BLaER1 treated with 17β-estradiol and CSF1 and Interleukin-3, amounts not matched to agents 10 nM and 100 nM (cell line): Measurements from ENCODE around the gene GALNT15.

Experiments used
- H3K27ac ChIP-seq, 11 experiments: shearing (Covaris generic); formaldehyde crosslinking; 2 replicates each; pipeline ENCODE4 v1.8.1; 2022
- H3K27me3 ChIP-seq, 11 experiments: shearing (Covaris generic); formaldehyde crosslinking; 2 replicates each; pipeline ENCODE4 v1.8.1; 2022
- H3K36me3 ChIP-seq, 11 experiments: shearing (Covaris generic); formaldehyde crosslinking; 2 replicates each; pipeline ENCODE4 v1.8.1; 2022
- H3K4me1 ChIP-seq, 10 experiments: shearing (Covaris generic); formaldehyde crosslinking; 2 replicates each; pipeline ENCODE4 v1.8.1; 2022
- H3K4me2 ChIP-seq, 11 experiments: shearing (Covaris generic); formaldehyde crosslinking; 2 replicates each; pipeline ENCODE4 v1.8.1; 2022
- H3K4me3 ChIP-seq, 10 experiments: shearing (Covaris generic); formaldehyde crosslinking; 2 replicates each; pipeline ENCODE4 v1.8.1; 2022
- H3K9ac ChIP-seq, 11 experiments: shearing (Covaris generic); formaldehyde crosslinking; 2 replicates each; pipeline ENCODE4 v1.8.1; 2022
- H3K9me3 ChIP-seq, 11 experiments: shearing (Covaris generic); formaldehyde crosslinking; replicated peaks in 1 of 11; 2 replicates each; pipeline ENCODE4 v1.8.1; 2022
- H4K20me1 ChIP-seq, 11 experiments: shearing (Covaris generic); formaldehyde crosslinking; 2 replicates each; pipeline ENCODE4 v1.8.1; 2022
- Cebpa-rat ChIP-seq, 11 experiments: shearing (Covaris generic); IDR thresholded peaks; 2 replicates each; pipeline ENCODE4 v1.8.1; 2022

GALNT15 gene

DNA sequence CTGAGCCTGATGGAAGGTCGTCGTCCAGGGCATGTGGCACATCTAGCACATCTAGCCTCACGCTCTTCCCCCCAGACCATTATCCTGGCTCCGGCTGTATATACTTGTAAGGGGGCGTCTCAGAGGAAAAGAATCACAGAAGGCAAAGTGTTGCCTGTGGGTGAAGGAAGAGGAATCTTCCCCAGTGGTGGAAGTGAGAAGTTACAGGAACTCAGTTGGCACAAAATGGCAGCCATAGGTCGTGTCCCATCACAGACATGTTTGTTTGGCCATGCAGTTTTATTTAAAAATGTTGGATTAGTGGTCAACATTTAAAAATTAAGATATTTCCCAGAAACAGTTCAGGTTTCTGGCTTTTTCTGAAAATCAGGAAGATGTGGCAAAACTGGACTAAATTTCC lies 13.6 kb downstream of the GALNT15 start:
- H3K9me3 ChIP-seq, result 0 out of 22 replicates have a peak, but pooled peaks cover 0 to 7% (median 0%) of the 10 kb centered on the region in 11 experiments
- H3K4me3 ChIP-seq, result no peak overlapping the region
- H3K9ac ChIP-seq, result no peak overlapping the region
- H3K4me2 ChIP-seq, result no peak overlapping the region
- no peaks in the 10 kb centered on the region for H3K36me3 ChIP-seq
- H4K20me1 ChIP-seq, result no peaks in the 10 kb centered on the region
- no peak overlapping the region for H3K27ac ChIP-seq
- no peaks in the 10 kb centered on the region for H3K27me3 ChIP-seq
- no peak for TF ChIP-seq Cebpa-rat (IDR thresholded peaks at IDR 0.05)
- no peaks in the 10 kb centered on the region for H3K4me1 ChIP-seq

DNA sequence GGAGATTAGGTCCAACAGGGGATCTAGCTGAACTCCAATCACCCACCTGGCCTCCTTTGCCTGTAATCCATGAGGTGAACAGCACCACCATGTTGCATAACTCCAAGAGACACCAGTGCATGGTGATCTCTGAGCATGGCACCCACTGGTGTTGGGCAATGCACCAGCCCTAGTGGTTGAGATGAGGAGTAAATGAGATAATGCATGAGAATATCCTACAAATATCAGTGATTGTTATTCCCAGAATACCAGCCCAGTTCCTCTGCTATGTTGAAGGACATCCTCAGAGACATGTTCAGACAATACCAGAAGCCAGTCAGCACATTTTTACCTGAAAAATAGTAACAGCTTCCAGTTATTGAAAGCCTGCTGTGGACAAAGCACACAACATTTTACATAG lies 14.7 kb downstream of the GALNT15 start:
- Histone ChIP-seq H3K4me3 (no peak overlapping the region), H3K27ac (no peak overlapping the region), H3K27me3 (no peaks in the 10 kb centered on the region), H3K9ac (no peak overlapping the region), H3K4me2 (no peak overlapping the region), H4K20me1 (no peaks in the 10 kb centered on the region), H3K36me3 (no peaks in the 10 kb centered on the region), H3K9me3 (0 out of 22 replicates have a peak, but pooled peaks cover 0 to 7% (median 0%) of the 10 kb centered on the region in 11 experiments), H3K4me1 (no peaks in the 10 kb centered on the region)
- no peak for TF ChIP-seq Cebpa-rat (IDR thresholded peaks at IDR 0.05)

DNA sequence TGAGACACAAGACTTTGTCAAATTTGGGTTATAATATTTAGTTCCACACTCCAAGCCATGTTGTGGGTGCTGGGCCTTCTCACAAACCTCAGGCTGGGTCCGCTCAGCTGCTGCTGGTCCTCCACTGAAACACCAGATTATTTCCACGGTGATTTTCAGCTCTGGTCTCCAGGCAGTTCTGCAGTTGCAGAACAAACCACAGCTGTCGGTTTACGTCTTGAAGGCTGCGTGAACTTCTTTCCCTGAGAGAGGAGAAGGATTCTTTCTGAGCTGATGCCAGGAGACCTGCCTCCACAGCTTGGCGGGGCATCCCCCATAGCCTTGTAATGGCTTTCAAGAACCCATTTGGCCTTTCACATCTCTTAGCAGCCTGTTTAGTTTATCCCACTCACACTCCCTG lies 16.2 kb downstream of the GALNT15 start:
- Histone ChIP-seq H3K36me3 (no peaks in the 10 kb centered on the region), H3K4me3 (no peak overlapping the region), H3K9me3 (0 out of 22 replicates have a peak, but pooled peaks cover 0 to 7% (median 0%) of the 10 kb centered on the region in 11 experiments), H3K27me3 (no peaks in the 10 kb centered on the region), H4K20me1 (no peaks in the 10 kb centered on the region), H3K4me1 (peaks cover 0 to 4% (median under 1%) of the 10 kb centered on the region in 10 experiments; a peak in 6 of 20 replicates), H3K27ac (no peak overlapping the region), H3K4me2 (no peak overlapping the region), H3K9ac (no peak overlapping the region)
- no peak for TF ChIP-seq Cebpa-rat (IDR thresholded peaks at IDR 0.05)

DNA sequence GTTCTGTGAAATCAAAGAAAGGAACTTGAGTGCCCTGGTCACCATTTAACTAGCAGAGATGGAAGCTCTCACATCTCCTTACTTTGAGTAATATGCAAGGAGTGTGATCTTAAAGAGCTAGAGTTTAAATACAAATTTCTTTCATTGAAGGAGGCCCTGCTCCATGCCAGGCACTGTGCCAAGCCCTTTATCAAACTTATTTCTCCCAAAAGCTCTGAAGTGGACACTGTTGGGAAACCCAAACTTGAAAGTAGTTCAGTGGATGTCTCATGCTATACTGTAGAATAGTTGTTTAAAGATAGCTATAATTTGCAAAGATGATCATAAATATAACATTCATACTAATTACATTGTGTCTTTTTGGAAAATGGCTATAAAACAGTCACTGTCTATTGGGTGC lies 17.1 kb downstream of the GALNT15 start:
- TF ChIP-seq Cebpa-rat (IDR thresholded peaks at IDR 0.05), result no peak
- Histone ChIP-seq H3K4me1 (peaks cover 0 to 13% (median 6%) of the 10 kb centered on the region in 10 experiments; a peak in 9 of 20 replicates), H3K9ac (no peak overlapping the region), H3K9me3 (0 out of 22 replicates have a peak, but pooled peaks cover 0 to 7% (median 0%) of the 10 kb centered on the region in 11 experiments), H3K4me3 (no peak overlapping the region), H3K36me3 (no peaks in the 10 kb centered on the region), H3K4me2 (no peak overlapping the region), H4K20me1 (no peaks in the 10 kb centered on the region), H3K27ac (no peak overlapping the region), H3K27me3 (no peaks in the 10 kb centered on the region)

DNA sequence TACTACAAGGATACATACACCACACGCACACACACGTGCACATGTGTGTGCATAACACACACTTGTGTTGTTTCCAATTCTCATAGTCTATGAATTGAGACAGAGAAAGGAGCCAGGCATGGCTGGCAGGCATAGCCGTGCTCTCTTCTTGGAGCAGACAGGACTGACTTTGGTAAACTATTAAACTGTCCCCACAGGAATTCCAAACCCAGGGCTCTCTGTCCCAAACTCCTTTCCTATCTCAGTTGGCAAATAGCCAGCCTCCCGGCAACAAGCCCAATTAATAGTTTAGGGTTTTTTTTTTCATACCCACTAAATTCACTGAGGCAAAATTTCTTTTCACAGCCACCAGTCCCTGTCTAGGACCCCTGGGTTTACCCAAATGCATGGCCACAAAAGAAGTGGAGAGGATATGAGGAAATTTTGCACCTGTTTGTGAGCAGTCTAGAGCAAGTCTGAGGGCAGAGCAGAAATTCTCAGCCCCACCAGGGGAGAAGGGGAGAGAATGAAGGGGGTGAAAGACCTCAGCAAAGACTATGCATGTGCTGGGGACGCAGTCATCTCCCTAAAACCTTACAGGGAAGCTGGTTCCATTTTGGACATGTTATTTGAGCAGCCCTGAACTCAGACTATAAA lies 17.8 kb downstream of the GALNT15 start:
- Histone ChIP-seq H3K9ac (no peak overlapping the region), H3K4me2 (no peak overlapping the region), H3K36me3 (no peaks in the 10 kb centered on the region), H3K4me1 (peaks cover 0 to 20% (median 13%) of the 10 kb centered on the region in 10 experiments; a peak in 13 of 20 replicates), H4K20me1 (no peaks in the 10 kb centered on the region), H3K27ac (no peak overlapping the region), H3K27me3 (no peaks in the 10 kb centered on the region), H3K9me3 (0 out of 22 replicates have a peak, but pooled peaks cover 0 to 7% (median 0%) of the 10 kb centered on the region in 11 experiments), H3K4me3 (no peak overlapping the region)
- no peak for TF ChIP-seq Cebpa-rat (IDR thresholded peaks at IDR 0.05)

DNA sequence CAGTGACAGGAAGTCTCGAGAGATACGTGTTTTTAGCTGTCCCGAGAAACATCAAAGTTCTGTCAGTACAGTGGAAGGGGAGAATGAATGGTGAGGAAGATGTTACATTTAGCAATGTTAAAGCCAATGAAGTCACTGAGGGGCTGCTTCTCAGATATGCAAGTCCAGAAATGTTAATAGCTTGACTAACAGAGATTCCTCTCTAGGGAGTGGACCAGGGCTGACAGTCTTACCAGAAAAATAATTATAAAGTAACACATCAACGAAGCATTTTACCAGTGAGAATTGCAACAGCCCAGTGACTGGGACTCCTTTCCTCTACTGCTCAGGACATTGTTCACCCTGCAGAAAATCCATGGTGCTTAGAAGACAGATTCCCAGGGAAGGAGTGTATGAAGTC lies 23.9 kb downstream of the GALNT15 start:
- H3K4me3 ChIP-seq, result no peak overlapping the region
- no peak overlapping the region for H3K9ac ChIP-seq
- H3K4me2 ChIP-seq, result peak overlapping the region in 7 of 11 experiments; percentile 0 to 81 (median 70); a peak in 9 of 22 replicates
- peaks cover 10 to 31% (median 25%) of the 10 kb centered on the region in 11 experiments; a peak in 20 of 22 replicates for H3K9me3 ChIP-seq
- peak overlapping the region in 2 of 11 experiments; percentile 22 to 48; a peak in 1 of 22 replicates for H3K27ac ChIP-seq
- H4K20me1 ChIP-seq, result no peaks in the 10 kb centered on the region
- H3K36me3 ChIP-seq, result no peaks in the 10 kb centered on the region; a peak in 1 of 22 replicates
- peaks cover 0 to 80% (median 57%) of the 10 kb centered on the region in 10 experiments; a peak in 15 of 20 replicates for H3K4me1 ChIP-seq
- no peaks in the 10 kb centered on the region for H3K27me3 ChIP-seq
- no peak for TF ChIP-seq Cebpa-rat (IDR thresholded peaks at IDR 0.05)

DNA sequence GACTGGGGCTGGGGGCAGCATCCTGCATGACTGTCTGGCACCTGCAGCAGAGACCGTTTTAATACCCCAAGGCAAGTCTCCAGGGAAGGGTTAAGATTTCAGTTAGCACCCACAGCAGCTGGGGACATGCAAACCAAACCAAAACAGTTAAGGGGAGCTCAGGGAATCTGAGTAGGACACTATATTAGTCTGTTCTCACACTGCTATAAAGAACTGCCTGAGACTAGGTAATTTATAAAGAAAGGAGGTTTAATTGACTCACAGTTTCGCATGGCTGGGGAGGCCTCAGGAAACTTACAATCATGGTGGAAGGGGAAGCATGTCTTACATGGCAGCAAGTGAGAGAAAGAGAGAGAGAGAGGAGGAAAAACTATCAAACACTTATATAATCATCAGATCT lies 25.3 kb downstream of the GALNT15 start:
- no peak overlapping the region for H3K4me3 ChIP-seq
- TF ChIP-seq Cebpa-rat (IDR thresholded peaks at IDR 0.05), result no peak
- no peaks in the 10 kb centered on the region; a peak in 1 of 22 replicates for H3K36me3 ChIP-seq
- H3K27ac ChIP-seq, result peak overlapping the region in 4 of 11 experiments; percentile 48 to 63 (median 55); a peak in 8 of 22 replicates
- H3K9ac ChIP-seq, result no peak overlapping the region
- H3K9me3 ChIP-seq, result peaks cover 10 to 31% (median 25%) of the 10 kb centered on the region in 11 experiments; a peak in 20 of 22 replicates
- H3K27me3 ChIP-seq, result no peaks in the 10 kb centered on the region
- peak overlapping the region in 8 of 11 experiments; percentile 28 to 81 (median 62); a peak in 16 of 22 replicates for H3K4me2 ChIP-seq
- H4K20me1 ChIP-seq, result no peaks in the 10 kb centered on the region
- H3K4me1 ChIP-seq, result peaks cover 0 to 93% (median 64%) of the 10 kb centered on the region in 10 experiments; a peak in 15 of 20 replicates

DNA sequence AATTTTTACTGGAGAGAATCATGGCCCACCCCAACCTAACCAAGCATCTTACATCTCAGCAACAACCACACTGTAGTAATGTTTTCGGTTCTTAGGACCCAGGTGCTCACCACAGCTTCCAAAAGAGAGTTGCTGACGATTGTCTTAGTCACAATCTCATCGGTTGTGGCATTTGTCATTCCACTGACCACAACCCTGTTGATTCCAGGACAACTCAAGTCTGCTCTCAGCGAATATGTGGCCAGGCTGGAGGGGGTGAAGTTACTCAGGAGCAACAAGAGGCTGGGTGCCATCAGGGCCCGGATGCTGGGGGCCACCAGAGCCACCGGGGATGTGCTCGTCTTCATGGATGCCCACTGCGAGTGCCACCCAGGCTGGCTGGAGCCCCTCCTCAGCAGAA lies 25.9 kb downstream of the GALNT15 start:
- Histone ChIP-seq H4K20me1 (no peaks in the 10 kb centered on the region), H3K4me3 (peak overlapping the region in 2 of 10 experiments; percentile 24 to 27; a peak in 1 of 20 replicates), H3K36me3 (no peaks in the 10 kb centered on the region; a peak in 1 of 22 replicates), H3K9ac (peak overlapping the region in 1 of 11 experiments; percentile 12; a peak in 1 of 22 replicates), H3K27me3 (no peaks in the 10 kb centered on the region), H3K27ac (peak overlapping the region in 4 of 11 experiments; percentile 48 to 63 (median 55); a peak in 8 of 22 replicates), H3K9me3 (peaks cover 10 to 31% (median 25%) of the 10 kb centered on the region in 11 experiments; a peak in 20 of 22 replicates), H3K4me1 (peaks cover 0 to 99% (median 66%) of the 10 kb centered on the region in 10 experiments; a peak in 15 of 20 replicates), H3K4me2 (peak overlapping the region in 7 of 11 experiments; percentile 31 to 81 (median 70); a peak in 13 of 22 replicates)
- no peak for TF ChIP-seq Cebpa-rat (IDR thresholded peaks at IDR 0.05)

DNA sequence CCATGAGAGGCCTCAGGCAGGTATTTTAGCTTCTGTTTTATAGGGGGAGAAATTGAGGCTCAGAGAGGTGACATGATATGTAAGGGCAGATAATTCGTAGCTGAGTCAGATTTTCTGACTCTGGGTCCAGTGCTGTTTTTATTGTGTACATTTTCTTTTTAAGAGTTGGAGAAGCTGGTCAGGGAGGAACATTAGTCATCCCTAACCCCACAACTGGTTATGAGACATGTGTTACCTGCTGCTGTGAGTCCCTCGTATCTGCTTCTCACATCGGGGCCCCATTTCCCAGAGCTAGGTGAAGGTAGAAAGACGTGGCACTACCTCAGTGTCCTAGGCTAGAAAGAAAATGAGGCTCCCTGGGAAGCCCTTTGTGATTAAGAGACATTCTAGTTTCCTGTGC lies 28.6 kb downstream of the GALNT15 start:
- no peak for TF ChIP-seq Cebpa-rat (IDR thresholded peaks at IDR 0.05)
- H3K4me1 ChIP-seq, result peaks cover 0 to 76% (median 46%) of the 10 kb centered on the region in 10 experiments; a peak in 15 of 20 replicates
- H3K27me3 ChIP-seq, result no peaks in the 10 kb centered on the region
- H3K9me3 ChIP-seq, result peaks cover 10 to 31% (median 25%) of the 10 kb centered on the region in 11 experiments; a peak in 20 of 22 replicates
- peak overlapping the region in 3 of 11 experiments; percentile 24 to 45 (median 42); a peak in 3 of 22 replicates for H3K27ac ChIP-seq
- no peaks in the 10 kb centered on the region; a peak in 1 of 22 replicates for H3K36me3 ChIP-seq
- H3K4me3 ChIP-seq, result no peak overlapping the region
- H4K20me1 ChIP-seq, result no peaks in the 10 kb centered on the region
- peak overlapping the region in 8 of 11 experiments; percentile 23 to 70 (median 60); a peak in 15 of 22 replicates for H3K4me2 ChIP-seq
- H3K9ac ChIP-seq, result 0 out of 22 replicates have a peak overlapping the region, but pooled peaks of 1 of the 11 experiments have one; percentile 36
